Glutamatergic neuron (in vitro differentiated cells): ENCODE data around the gene DTHD1. TPM values are rescaled to one million over a fixed set of nuclear protein-coding genes. Genes with fewer than 3 reads are reported as not detected.
A peak's percentile ranks its signal among the peaks of the same experiment; 100 is the strongest.

Experiments used
- DNase-seq: peaks from one replicate; pipeline ENCODE4 v3.0.0; 2022
- H3K27ac Mint-ChIP-seq: one replicate; pipeline ENCODE4 v1.8.0; 2020; ENCODE audit warnings: mild to moderate bottlenecking, mixed read lengths, inconsistent platforms; ENCODE audit not compliant: unreplicated experiment
- H3K27me3 Mint-ChIP-seq: one replicate; pipeline ENCODE4 v1.8.0; 2020; ENCODE audit warnings: mild to moderate bottlenecking, moderate library complexity, mixed read lengths, inconsistent platforms; ENCODE audit not compliant: unreplicated experiment
- H3K36me3 Mint-ChIP-seq: one replicate; pipeline ENCODE4 v1.8.0; 2020; ENCODE audit warnings: mild to moderate bottlenecking, mixed read lengths, inconsistent platforms; ENCODE audit not compliant: unreplicated experiment
- H3K4me1 Mint-ChIP-seq: one replicate; pipeline ENCODE4 v1.8.0; 2020; ENCODE audit warnings: mild to moderate bottlenecking, low read depth, mixed read lengths, inconsistent platforms; ENCODE audit not compliant: unreplicated experiment
- H3K4me3 Mint-ChIP-seq: one replicate; pipeline ENCODE4 v1.8.0; 2020; ENCODE audit warnings: mild to moderate bottlenecking, mixed read lengths, inconsistent platforms; ENCODE audit not compliant: unreplicated experiment
- H3K9me3 Mint-ChIP-seq: one replicate; pipeline ENCODE4 v1.8.0; 2020; ENCODE audit warnings: mild to moderate bottlenecking, moderate library complexity, mixed read lengths, inconsistent platforms; ENCODE audit not compliant: unreplicated experiment
- CTCF ChIP-seq: fragments of 200-600 bp; sonication (generic); IDR thresholded peaks from one replicate; pipeline ENCODE4 v1.5.0; 2021; ENCODE audit not compliant: partially characterized antibody, unreplicated experiment
- total RNA-seq: library from RNA; stranded (reverse); fragmentation: NEBNext Ultra II Directional; extraction: Animal tissue kit (Norgen Biotek cat#: 25700); gene quantifications from one replicate; pipeline ENCODE4 v1.2.1, GENCODE V29; 2021; ENCODE audit not compliant: unreplicated experiment

Gene DTHD1
- total RNA-seq, 1 donor from 2014 or later: not detected

- no peaks in the 10 kb centered on the region for H3K4me1 Mint-ChIP-seq
- H3K27me3 Mint-ChIP-seq: no peaks in the 10 kb centered on the region
- TF ChIP-seq CTCF: no peak
- H3K4me3 Mint-ChIP-seq: no peak overlapping the region
- H3K9me3 Mint-ChIP-seq: peaks cover 2% of the 10 kb centered on the region
- DNase-seq: no peak
- H3K27ac Mint-ChIP-seq: no peak overlapping the region
- H3K36me3 Mint-ChIP-seq: peaks cover 7% of the 10 kb centered on the region
Measured at GRCh38 chr4:36237366-36238313, 43.8 kb upstream of the DTHD1 start.

- no peak for DNase-seq
- peaks cover 2% of the 10 kb centered on the region for H3K27me3 Mint-ChIP-seq
- TF ChIP-seq CTCF: no peak
Measured at GRCh38 chr4:36241771-36242170, 39.6 kb upstream of the DTHD1 start.

GRCh38 chr4:36242629-36243354, 38.6 kb upstream of the DTHD1 start:
- Mint-ChIP-seq H3K27me3 (peaks cover 2% of the 10 kb centered on the region), H3K4me3 (peak overlapping the region; percentile 86), H3K9me3 (peaks cover 6% of the 10 kb centered on the region), H3K4me1 (no peaks in the 10 kb centered on the region), H3K36me3 (peaks cover 9% of the 10 kb centered on the region), H3K27ac (no peak overlapping the region)
- DNase-seq: no peak
- TF ChIP-seq CTCF: no peak

More at GRCh38 chr4:36241771-36242170, 39.6 kb upstream of the DTHD1 start:
- Mint-ChIP-seq H3K4me1 (no peaks in the 10 kb centered on the region), H3K9me3 (peaks cover 4% of the 10 kb centered on the region), H3K36me3 (peaks cover 11% of the 10 kb centered on the region), H3K4me3 (no peak overlapping the region), H3K27ac (no peak overlapping the region)

GRCh38 chr4:36243355-36244256, 37.8 kb upstream of the DTHD1 start:
- DNase-seq: peak; percentile 45
- no peaks in the 10 kb centered on the region for H3K4me1 Mint-ChIP-seq
- peaks cover 4% of the 10 kb centered on the region for H3K36me3 Mint-ChIP-seq
- peaks cover 2% of the 10 kb centered on the region for H3K27me3 Mint-ChIP-seq
- no peak overlapping the region for H3K27ac Mint-ChIP-seq
- H3K4me3 Mint-ChIP-seq: peak overlapping the region; percentile 86
- no peak for TF ChIP-seq CTCF
- peaks cover 5% of the 10 kb centered on the region for H3K9me3 Mint-ChIP-seq
